ENCODE measurements around the gene NOM1.

DNA sequence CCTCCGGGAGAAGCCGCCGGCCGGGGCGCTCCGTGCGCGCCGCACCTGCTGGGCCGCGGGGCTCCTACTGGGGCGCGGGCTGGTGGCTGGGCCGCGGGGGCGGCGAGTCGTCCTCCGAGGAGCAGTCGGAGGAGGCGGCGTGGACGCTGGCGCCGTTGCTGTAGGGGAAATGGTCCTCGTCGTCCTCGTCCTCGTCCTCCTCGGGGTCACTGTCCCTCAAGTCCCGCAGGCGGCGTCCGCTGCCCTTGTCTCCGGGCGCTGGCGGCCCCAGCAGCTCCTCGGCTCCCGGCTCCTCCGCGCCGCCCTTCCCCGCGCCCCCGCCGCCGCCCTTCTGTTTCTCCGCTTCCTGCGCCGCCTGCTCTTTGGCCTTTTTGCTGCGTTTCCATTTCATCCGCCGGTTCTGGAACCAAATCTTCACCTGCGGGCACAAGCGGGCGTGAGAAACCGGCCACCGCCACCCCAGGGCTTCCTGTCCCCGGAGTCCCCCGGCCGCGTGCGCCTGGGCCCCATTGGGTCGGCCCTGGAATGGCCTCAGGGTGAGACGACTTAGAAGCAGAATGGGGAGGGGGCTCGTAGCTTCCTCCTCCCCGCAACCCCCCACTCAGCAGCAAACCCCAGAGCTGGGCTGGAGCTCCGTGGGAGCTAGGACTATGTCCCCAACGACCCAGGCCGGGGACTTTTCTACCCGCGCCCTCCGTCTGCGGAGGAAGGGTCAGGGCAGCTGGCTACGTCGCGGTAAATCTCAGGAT lies 56.1 kb downstream of the NOM1 start:
- TF ChIP-seq, protein P1, sequence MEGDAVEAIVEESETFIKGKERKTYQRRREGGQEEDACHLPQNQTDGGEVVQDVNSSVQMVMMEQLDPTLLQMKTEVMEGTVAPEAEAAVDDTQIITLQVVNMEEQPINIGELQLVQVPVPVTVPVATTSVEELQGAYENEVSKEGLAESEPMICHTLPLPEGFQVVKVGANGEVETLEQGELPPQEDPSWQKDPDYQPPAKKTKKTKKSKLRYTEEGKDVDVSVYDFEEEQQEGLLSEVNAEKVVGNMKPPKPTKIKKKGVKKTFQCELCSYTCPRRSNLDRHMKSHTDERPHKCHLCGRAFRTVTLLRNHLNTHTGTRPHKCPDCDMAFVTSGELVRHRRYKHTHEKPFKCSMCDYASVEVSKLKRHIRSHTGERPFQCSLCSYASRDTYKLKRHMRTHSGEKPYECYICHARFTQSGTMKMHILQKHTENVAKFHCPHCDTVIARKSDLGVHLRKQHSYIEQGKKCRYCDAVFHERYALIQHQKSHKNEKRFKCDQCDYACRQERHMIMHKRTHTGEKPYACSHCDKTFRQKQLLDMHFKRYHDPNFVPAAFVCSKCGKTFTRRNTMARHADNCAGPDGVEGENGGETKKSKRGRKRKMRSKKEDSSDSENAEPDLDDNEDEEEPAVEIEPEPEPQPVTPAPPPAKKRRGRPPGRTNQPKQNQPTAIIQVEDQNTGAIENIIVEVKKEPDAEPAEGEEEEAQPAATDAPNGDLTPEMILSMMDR (IDR thresholded peaks at IDR 0.05; ENCODE audit: insufficient read depth, low read depth, low read length) = no peak
- TF ChIP-seq EZH2 (IDR thresholded peaks at IDR 0.05; ENCODE audit: insufficient read depth, low read length) = peak; percentile 98

All from astrocyte (in vitro differentiated cells and primary cell).